ENCODE data around the gene SIRT1. TPM values are rescaled to one million over a fixed set of nuclear protein-coding genes. Genes with fewer than 3 reads are reported as not detected.
A peak's percentile ranks its signal among the peaks of the same experiment; 100 is the strongest.
"Not testable (repeated sequence)": the region's sequence is repeated elsewhere in the genome, so short reads cannot be mapped to it uniquely, and the experiment has no call there.

SIRT1 gene
- 33.5 TPM for total RNA-seq (ENCODE audit: unreplicated experiment)
- long read RNA-seq, partial matches to known transcripts = 1 of 1 reads
- long read RNA-seq, other reads (novel, unspliced or antisense) = 0 of 1 reads

DNA sequence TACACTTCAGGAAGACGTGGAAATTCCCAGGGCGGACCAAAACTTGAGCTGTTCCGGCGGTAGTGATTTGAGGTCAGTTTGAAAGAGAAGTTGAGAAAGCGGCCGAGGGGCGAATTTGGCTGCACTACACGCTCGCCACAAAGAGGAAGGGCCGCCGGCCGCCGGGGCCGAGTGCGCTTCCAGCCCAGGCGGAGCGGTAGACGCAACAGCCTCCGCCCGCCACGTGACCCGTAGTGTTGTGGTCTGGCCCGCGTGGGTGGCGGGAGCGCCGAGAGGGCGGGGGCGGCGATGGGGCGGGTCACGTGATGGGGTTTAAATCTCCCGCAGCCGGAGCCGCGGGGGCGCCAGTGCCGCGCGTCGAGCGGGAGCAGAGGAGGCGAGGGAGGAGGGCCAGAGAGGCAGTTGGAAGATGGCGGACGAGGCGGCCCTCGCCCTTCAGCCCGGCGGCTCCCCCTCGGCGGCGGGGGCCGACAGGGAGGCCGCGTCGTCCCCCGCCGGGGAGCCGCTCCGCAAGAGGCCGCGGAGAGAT is at the start of gene SIRT1:
TSS of gene SIRT1 (plus strand) at position 344 of the 529 bp plus-strand sequence. CDS start at position 410, 66 bp downstream.
- TF ChIP-seq, protein P1, sequence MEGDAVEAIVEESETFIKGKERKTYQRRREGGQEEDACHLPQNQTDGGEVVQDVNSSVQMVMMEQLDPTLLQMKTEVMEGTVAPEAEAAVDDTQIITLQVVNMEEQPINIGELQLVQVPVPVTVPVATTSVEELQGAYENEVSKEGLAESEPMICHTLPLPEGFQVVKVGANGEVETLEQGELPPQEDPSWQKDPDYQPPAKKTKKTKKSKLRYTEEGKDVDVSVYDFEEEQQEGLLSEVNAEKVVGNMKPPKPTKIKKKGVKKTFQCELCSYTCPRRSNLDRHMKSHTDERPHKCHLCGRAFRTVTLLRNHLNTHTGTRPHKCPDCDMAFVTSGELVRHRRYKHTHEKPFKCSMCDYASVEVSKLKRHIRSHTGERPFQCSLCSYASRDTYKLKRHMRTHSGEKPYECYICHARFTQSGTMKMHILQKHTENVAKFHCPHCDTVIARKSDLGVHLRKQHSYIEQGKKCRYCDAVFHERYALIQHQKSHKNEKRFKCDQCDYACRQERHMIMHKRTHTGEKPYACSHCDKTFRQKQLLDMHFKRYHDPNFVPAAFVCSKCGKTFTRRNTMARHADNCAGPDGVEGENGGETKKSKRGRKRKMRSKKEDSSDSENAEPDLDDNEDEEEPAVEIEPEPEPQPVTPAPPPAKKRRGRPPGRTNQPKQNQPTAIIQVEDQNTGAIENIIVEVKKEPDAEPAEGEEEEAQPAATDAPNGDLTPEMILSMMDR (IDR thresholded peaks at IDR 0.05; ENCODE audit: partially characterized antibody, unreplicated experiment) = no peak
- H3K36me3 Mint-ChIP-seq (ENCODE audit: unreplicated experiment) = peaks cover 4% of the 10 kb centered on the region
- peak; percentile 99 for DNase-seq
- peak within 1 kb of the TSS; percentile 95 for H3K27ac Mint-ChIP-seq (ENCODE audit: unreplicated experiment)
- H3K27me3 Mint-ChIP-seq (ENCODE audit: unreplicated experiment) = peaks cover 5% of the 10 kb centered on the region
- H3K4me1 Mint-ChIP-seq (ENCODE audit: low read depth, unreplicated experiment) = peaks cover 5% of the 10 kb centered on the region
- H3K4me3 Mint-ChIP-seq (ENCODE audit: unreplicated experiment) = peak within 1 kb of the TSS; percentile 97
- H3K9me3 Mint-ChIP-seq (ENCODE audit: unreplicated experiment) = peaks cover 12% of the 10 kb centered on the region

DNA sequence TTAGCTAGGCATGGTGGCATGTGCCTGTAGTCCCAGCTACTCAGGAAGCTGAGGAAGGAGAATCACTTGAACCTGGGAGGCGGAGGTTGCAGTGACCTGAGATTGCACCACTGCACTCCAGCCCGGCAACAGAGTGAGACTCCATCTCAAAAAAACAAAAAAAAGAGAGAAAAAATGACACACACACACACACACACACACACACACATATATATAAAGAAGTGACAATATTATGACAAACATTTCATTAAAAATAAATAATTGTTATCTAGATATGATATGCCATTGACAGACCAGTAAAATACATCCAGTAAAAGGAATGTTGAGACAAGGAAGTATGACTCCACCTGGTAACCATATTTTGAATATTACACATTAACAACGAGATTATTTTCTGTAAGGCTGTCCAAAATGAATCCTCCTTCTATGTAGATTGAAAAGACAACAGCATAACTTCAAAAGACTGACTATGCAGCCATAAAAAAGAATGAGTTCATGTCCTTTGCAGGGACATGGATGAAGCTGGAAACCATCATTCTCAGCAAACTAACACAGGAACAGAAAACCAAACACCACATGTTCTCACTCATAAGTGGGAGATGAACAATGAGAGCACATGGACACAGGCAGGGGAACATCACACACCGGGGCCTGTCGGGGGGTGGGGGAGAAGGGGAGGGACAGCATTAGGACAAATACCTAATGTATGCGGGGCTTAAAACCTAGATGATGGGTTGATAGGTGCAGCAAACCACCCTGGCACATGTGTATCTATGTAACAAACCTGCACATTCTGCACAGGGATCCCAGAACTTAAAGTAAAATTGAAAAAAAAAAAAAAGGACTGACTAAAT is 48.7 kb upstream of the SIRT1 start:
- H3K27me3 Mint-ChIP-seq (ENCODE audit: unreplicated experiment); H3K4me1 Mint-ChIP-seq (ENCODE audit: low read depth, unreplicated experiment); H3K36me3 Mint-ChIP-seq (ENCODE audit: unreplicated experiment); H3K9me3 Mint-ChIP-seq (ENCODE audit: unreplicated experiment): not testable (repeated sequence)
- Mint-ChIP-seq H3K27ac (ENCODE audit: unreplicated experiment) (peak overlapping the region; percentile 96), H3K4me3 (ENCODE audit: unreplicated experiment) (peak overlapping the region; percentile 95)
- peak; percentile 29 for DNase-seq

DNA sequence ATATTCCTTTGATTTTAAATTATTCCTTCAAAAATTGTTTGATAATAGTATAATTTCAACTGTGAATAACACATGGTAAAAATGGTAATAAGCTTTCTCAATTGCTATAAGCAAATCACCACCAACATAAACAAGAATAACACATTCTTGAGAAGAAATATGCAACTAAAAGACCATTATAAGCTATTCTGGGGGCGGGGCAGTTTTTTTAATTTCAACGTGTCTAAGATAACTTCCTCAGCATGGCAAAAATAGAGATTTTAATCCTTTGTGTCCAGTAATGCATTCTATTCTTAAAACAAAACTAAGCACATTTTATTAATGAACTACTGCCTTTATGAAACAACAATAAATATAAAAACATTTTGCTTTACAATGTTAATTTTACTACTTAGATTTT is 48.0 kb upstream of the SIRT1 start:
- H3K27ac Mint-ChIP-seq (ENCODE audit: unreplicated experiment) = peak overlapping the region; percentile 28
- no peaks in the 10 kb centered on the region for H3K27me3 Mint-ChIP-seq (ENCODE audit: unreplicated experiment)
- H3K9me3 Mint-ChIP-seq (ENCODE audit: unreplicated experiment) = peaks cover 2% of the 10 kb centered on the region
- peaks cover 7% of the 10 kb centered on the region for H3K36me3 Mint-ChIP-seq (ENCODE audit: unreplicated experiment)
- DNase-seq = no peak
- peaks cover 7% of the 10 kb centered on the region for H3K4me1 Mint-ChIP-seq (ENCODE audit: low read depth, unreplicated experiment)
- H3K4me3 Mint-ChIP-seq (ENCODE audit: unreplicated experiment) = peak overlapping the region; percentile 95
- TF ChIP-seq, protein P1 (IDR thresholded peaks at IDR 0.05; ENCODE audit: partially characterized antibody, unreplicated experiment) = no peak

DNA sequence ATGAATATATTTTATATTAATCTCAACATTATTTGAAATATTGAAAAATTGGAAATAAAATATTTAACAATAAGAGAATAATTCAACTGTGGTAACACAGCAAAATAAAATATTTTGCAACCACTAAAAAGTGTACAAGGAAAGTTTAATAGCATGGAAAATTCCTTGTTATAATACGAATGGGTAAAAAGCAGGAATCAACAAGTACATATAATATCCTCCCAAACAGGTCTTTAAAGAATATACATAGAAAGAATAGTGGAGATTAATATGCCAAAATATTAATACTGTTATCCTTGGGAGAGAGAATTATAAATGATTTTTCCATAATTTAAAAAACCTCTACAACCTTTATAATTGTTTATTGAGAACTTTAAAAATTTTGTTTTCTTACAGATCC is 47.5 kb upstream of the SIRT1 start:
- TF ChIP-seq, protein P1 (IDR thresholded peaks at IDR 0.05; ENCODE audit: partially characterized antibody, unreplicated experiment) = no peak
- no peaks in the 10 kb centered on the region for H3K27me3 Mint-ChIP-seq (ENCODE audit: unreplicated experiment)
- peaks cover 8% of the 10 kb centered on the region for H3K36me3 Mint-ChIP-seq (ENCODE audit: unreplicated experiment)
- DNase-seq = no peak
- no peak overlapping the region for H3K27ac Mint-ChIP-seq (ENCODE audit: unreplicated experiment)
- peaks cover 2% of the 10 kb centered on the region for H3K9me3 Mint-ChIP-seq (ENCODE audit: unreplicated experiment)
- peak overlapping the region; percentile 76 for H3K4me3 Mint-ChIP-seq (ENCODE audit: unreplicated experiment)
- peaks cover 7% of the 10 kb centered on the region for H3K4me1 Mint-ChIP-seq (ENCODE audit: low read depth, unreplicated experiment)

DNA sequence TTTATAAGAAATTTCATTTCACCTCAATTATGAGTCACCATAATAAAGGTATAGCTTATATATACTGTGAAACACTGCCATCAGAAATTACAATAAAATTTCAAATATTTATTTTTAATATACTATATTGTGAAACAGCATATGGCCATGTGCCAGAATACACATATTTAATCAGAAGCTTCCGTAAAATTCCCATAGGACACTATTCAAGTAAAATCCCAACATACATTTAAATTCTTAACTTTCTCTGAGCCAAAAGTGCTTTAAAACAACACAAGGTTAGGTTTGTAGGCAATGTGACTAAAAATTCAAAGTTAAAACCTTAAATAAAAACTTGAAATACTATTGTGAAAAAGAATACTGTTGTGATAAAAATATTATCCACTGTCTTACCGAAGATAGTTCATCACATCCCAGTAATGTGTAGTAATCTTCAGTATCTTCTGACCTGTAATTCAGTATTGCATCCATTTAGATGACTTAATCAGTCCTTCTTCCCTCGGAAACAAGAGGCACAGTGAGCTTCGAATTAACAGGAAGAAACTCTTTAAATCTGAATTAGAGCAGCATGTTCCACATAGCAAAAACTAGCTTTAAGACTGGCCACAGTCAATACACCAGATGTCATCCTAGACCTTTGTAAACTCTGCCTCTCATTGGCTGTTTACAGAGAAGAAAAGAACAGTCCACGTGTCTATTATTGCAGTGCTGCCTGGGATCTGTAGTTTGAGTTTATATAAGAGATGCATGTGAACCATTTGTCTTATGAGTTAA is 46.7 kb upstream of the SIRT1 start, which contains the start of gene DNAJC12:
TSS of gene DNAJC12 (minus strand) at position 648 of the 774 bp plus-strand sequence. CDS start at position 471, 177 bp downstream.
- peaks cover 2% of the 10 kb centered on the region for H3K9me3 Mint-ChIP-seq (ENCODE audit: unreplicated experiment)
- peaks cover 7% of the 10 kb centered on the region for H3K4me1 Mint-ChIP-seq (ENCODE audit: low read depth, unreplicated experiment)
- no peak for DNase-seq
- H3K4me3 Mint-ChIP-seq (ENCODE audit: unreplicated experiment) = peak within 1 kb of the TSS; percentile 97
- peak within 1 kb of the TSS; percentile 97 for H3K27ac Mint-ChIP-seq (ENCODE audit: unreplicated experiment)
- H3K27me3 Mint-ChIP-seq (ENCODE audit: unreplicated experiment) = no peaks in the 10 kb centered on the region
- peaks cover 8% of the 10 kb centered on the region for H3K36me3 Mint-ChIP-seq (ENCODE audit: unreplicated experiment)
- TF ChIP-seq, protein P1 (IDR thresholded peaks at IDR 0.05; ENCODE audit: partially characterized antibody, unreplicated experiment) = no peak

DNA sequence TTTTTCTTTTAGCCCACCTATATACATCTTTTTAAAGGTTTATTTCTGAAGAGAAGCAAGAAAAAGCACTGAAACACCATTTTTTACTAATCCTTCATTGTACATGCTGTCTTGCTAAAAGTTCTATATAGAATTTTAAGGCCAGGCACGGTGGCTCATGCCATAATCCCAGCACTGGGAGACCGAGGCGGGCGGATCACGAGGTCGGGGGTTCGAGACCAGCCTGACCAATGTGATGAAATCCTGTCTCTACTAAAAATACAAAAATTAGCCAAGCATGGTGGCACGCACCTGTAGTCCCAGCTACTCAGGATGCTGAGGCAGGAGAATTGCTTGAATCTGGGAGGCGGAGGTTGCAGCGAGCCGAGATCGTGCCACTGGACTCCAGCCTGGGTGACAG is 44.9 kb upstream of the SIRT1 start:
- not testable (repeated sequence) for DNase-seq

More for the DNA sequence above, 44.9 kb upstream of the SIRT1 start:
- H3K4me3 Mint-ChIP-seq (ENCODE audit: unreplicated experiment); H3K27me3 Mint-ChIP-seq (ENCODE audit: unreplicated experiment); H3K36me3 Mint-ChIP-seq (ENCODE audit: unreplicated experiment); H3K4me1 Mint-ChIP-seq (ENCODE audit: low read depth, unreplicated experiment); H3K27ac Mint-ChIP-seq (ENCODE audit: unreplicated experiment); H3K9me3 Mint-ChIP-seq (ENCODE audit: unreplicated experiment): not testable (repeated sequence)

Measured in glutamatergic neuron (in vitro differentiated cells).